Lower leg skin (tissue), 4 donors: ENCODE data around the gene GRIK4. TPM values are rescaled to one million over a fixed set of nuclear protein-coding genes. Genes with fewer than 3 reads are reported as not detected.

Experiments
- DNase-seq, 2 donors: peaks; one replicate each; pipeline ENCODE4 v3.0.0-alpha.2; 2019; ENCODE audit warnings: low spot score in 2 of 2
- H3K4me3 ChIP-seq: fragments of 200-600 bp; sonication (generic); 2 replicates; pipeline ENCODE4 v1.5.1; 2017; ENCODE audit warnings: mild to moderate bottlenecking, low read depth; ENCODE audit not compliant: poor library complexity, severe bottlenecking
- POLR2A ChIP-seq, 2 donors: fragments of 450-650 bp; IDR thresholded peaks; one replicate each; pipeline ENCODE4 v1.6.1; 2016 to 2017; ENCODE audit warnings: antibody characterized with exemption in 2 of 2, mild to moderate bottlenecking in 1 of 2, moderate library complexity in 1 of 2
- WGBS, 2 donors: methylation state at CpG; one replicate each; pipeline ENCODE4 v1.1.5; 2018; 5-methylcytosine and 5-hydroxymethylcytosine counted together
- intact Hi-C: fragments of 100-400 bp; cut with DNase I; formaldehyde crosslinking; loops from one replicate; pipeline ENCODE4 v1.15.0; 2023; ENCODE audit warnings: low total_unique reads
- total RNA-seq, 4 donors: library from RNA; depleted of rRNA; stranded (reverse); fragments of >200 nt; gene quantifications; one replicate each; pipeline ENCODE4 v1.1.0, GENCODE V29; 2016
- TF ChIP-seq, protein P1 (sequence below), 3 donors: fragments of 450-650 bp; IDR thresholded peaks; one replicate each; pipeline ENCODE4 v1.5.1; 2016; ENCODE audit warnings: antibody characterized with exemption in 3 of 3, mild to moderate bottlenecking in 3 of 3, moderate library complexity in 2 of 3

Gene GRIK4
- total RNA-seq, 4 donors from 2014 or later, result 0.06 to 0.67 TPM; not detected in 2

DNA sequence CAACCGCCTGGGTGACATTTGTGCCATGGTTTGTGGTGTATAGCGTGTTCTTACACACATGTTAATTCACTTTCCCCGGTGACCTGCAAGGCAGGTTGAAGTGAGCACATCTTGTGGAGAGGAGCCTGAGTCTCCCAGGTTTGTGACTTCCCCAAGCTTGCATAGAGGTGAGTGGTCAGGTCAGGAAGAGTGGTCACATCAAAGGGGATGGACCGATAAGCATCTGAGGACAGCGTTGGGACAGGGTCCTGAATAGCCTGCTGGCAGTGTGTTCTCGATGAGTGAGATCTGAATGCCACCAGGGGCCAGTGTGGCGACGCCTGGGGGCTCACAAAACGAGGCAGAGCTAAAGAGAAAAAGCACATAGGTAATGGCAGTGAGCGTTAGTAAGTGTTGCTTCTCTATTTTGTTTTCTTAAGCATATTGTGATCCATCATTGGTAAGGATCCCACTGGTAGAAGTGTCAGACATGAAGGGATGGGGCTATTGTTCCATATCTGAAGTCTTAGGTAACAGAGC lies 154.6 kb downstream of the GRIK4 start:
- H3K4me3 ChIP-seq, result no peak overlapping the region
- 72 to 77% methylated on average over 10 of the region's 10 CpGs for WGBS, 2 donors
- no peak for DNase-seq
- intact Hi-C loops, result no loop called here
- TF ChIP-seq POLR2A (IDR thresholded peaks at IDR 0.05), result no peak
- TF ChIP-seq, protein P1, sequence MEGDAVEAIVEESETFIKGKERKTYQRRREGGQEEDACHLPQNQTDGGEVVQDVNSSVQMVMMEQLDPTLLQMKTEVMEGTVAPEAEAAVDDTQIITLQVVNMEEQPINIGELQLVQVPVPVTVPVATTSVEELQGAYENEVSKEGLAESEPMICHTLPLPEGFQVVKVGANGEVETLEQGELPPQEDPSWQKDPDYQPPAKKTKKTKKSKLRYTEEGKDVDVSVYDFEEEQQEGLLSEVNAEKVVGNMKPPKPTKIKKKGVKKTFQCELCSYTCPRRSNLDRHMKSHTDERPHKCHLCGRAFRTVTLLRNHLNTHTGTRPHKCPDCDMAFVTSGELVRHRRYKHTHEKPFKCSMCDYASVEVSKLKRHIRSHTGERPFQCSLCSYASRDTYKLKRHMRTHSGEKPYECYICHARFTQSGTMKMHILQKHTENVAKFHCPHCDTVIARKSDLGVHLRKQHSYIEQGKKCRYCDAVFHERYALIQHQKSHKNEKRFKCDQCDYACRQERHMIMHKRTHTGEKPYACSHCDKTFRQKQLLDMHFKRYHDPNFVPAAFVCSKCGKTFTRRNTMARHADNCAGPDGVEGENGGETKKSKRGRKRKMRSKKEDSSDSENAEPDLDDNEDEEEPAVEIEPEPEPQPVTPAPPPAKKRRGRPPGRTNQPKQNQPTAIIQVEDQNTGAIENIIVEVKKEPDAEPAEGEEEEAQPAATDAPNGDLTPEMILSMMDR (IDR thresholded peaks at IDR 0.05), result no peak

DNA sequence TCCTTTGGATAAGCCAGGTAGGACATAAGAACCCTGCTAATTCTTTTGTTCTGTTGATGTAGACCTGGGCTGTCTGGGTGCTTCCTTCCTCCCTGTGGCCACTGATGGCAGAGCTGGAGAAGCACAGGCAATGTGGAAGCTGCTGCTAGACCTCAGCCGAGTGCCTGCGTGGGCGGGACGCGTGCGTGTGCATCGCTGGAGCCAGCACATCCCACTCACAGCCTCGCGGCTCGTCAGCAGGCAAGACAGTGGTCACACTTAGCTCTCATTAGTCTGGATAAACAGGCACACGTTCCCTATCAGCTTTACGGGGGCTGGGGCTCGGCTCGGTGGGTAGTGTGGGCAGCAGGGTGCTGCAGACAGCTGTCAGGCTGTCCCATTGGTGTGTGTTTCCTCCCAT lies 155.7 kb downstream of the GRIK4 start:
- WGBS, 2 donors, result 54 to 56% methylated on average over 10 to 12 of the region's 14 CpGs
- no peak for DNase-seq
- H3K4me3 ChIP-seq, result no peak overlapping the region
- intact Hi-C loops, result no loop called here
- no peak for TF ChIP-seq POLR2A (IDR thresholded peaks at IDR 0.05)
- TF ChIP-seq, protein P1 (IDR thresholded peaks at IDR 0.05), result no peak

DNA sequence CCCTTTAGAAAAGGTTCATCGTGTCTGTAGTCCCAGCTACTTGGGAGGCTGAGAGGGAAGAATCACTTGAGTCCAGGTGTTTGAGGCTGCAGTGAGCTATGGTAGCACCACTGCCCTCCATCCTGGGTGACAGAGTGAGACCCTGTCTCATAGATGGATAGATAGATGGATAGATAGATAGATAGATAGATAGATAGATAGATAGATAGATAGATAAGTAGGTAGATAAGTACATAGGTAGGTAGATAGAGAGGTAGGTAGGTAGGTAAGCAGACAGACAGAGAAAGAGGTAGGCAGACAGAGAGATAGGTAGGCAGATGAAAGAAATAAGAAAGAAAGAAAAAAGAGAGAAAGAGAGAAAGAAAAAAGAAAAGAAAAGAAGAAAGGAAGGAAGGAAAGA lies 156.4 kb downstream of the GRIK4 start:
- no peak for DNase-seq
- intact Hi-C loops, result no loop called here
- no peak overlapping the region for H3K4me3 ChIP-seq
- 82 to 87% methylated on average over 1 of the region's 1 CpG for WGBS, 2 donors
- TF ChIP-seq, protein P1 (IDR thresholded peaks at IDR 0.05), result no peak
- TF ChIP-seq POLR2A (IDR thresholded peaks at IDR 0.05), result no peak

DNA sequence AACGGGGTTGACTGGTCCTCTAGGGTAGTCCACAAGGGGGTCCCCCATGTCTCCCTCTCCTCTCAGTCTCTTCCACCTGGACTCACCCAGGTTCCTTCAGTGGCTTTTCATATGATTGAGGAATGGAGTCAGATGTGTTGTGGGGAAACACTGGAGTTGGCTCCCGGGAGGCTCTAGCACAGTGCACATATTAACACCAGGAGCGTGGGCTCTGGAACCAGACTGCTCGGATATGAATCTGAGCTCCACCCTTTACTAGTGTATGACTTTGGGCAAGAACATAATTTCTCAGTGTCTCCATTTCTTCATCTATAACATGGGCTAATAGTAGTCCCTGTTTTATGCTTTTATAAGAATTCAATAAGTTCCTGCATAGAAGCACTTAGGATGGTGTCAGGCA lies 157.0 kb downstream of the GRIK4 start:
- DNase-seq, result no peak
- intact Hi-C loops, result no loop called here
- WGBS, 2 donors, result 60% methylated on average over 4 of the region's 4 CpGs
- H3K4me3 ChIP-seq, result no peak overlapping the region
- no peak for TF ChIP-seq POLR2A (IDR thresholded peaks at IDR 0.05)
- TF ChIP-seq, protein P1 (IDR thresholded peaks at IDR 0.05), result no peak

DNA sequence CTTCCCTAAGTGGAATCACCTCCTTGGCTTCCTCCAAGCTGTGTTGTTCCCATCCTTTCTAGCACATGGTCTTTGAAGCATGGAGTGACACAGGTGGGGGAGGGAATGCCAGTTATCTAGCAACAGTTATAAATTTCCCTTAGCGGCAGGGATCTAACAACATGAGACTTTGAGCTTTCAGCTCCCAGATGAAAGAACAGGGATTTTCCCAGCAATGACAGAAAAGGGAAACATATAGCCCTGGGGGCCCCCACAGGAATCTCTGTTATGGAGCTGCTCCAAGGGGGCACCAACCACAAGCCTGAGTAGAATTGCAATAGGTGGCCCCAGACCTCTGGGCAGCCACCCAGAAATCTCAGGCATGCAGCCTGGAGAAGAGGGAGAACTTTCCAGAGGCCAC lies 163.0 kb downstream of the GRIK4 start:
- WGBS, 2 donors, result 35 to 67% methylated on average over 1 of the region's 1 CpG
- no peak for DNase-seq
- intact Hi-C loops, result no loop called here
- H3K4me3 ChIP-seq, result no peak overlapping the region
- TF ChIP-seq, protein P1 (IDR thresholded peaks at IDR 0.05), result no peak
- no peak for TF ChIP-seq POLR2A (IDR thresholded peaks at IDR 0.05)

DNA sequence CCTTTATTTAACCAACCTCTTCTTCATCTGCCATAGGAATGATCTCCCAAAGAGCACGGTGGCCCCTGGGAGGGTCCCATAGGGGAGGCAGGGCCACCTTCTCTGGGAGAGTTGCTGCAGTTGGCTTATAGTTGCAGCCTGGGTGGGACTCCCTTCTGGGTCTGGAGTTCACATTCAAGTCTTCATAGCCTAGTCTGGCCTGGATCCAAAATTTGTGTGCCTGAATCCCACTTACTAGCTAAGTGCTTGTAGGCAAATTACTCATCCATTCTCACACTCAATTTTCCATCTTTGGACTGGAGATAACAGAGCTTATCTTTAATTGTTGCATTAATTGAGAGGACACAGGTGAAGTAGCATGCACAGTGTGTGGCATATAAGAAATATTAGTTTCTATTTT lies 163.6 kb downstream of the GRIK4 start:
- intact Hi-C loops, result no loop called here
- TF ChIP-seq, protein P1 (IDR thresholded peaks at IDR 0.05), result no peak
- no peak for TF ChIP-seq POLR2A (IDR thresholded peaks at IDR 0.05)
- DNase-seq, result no peak
- 50 to 61% methylated on average over 1 of the region's 1 CpG for WGBS, 2 donors
- no peak overlapping the region for H3K4me3 ChIP-seq
